ENCODE data around the gene UNC80. TPM values are rescaled to one million over a fixed set of nuclear protein-coding genes. Genes with fewer than 3 reads are reported as not detected.

The UNC80 gene
- total RNA-seq, 4 donors from 2014 or later = 0.02 to 0.62 (median 0.15) TPM; not detected in 1

DNA sequence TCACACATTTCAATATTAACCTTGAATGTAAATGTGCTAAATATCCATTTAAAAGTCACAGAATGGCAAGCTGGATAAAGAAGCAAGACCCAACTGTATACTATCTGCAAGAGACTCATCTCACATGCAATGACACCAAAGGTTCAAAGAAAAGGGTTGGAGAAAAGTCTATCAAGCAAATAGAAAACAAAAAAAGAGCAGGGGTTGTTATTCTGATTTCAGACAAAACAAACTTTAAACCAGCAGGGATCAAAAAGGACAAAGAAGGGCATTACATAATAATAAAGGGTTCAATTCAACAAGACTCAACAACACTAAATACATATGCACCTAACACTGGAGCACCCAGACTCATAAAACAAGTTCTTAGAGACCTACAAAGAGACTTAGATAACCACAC, 14.5 kb upstream of the UNC80 start:
- no peak for TF ChIP-seq POLR2A (IDR thresholded peaks at IDR 0.05)
- TF ChIP-seq, protein P1, sequence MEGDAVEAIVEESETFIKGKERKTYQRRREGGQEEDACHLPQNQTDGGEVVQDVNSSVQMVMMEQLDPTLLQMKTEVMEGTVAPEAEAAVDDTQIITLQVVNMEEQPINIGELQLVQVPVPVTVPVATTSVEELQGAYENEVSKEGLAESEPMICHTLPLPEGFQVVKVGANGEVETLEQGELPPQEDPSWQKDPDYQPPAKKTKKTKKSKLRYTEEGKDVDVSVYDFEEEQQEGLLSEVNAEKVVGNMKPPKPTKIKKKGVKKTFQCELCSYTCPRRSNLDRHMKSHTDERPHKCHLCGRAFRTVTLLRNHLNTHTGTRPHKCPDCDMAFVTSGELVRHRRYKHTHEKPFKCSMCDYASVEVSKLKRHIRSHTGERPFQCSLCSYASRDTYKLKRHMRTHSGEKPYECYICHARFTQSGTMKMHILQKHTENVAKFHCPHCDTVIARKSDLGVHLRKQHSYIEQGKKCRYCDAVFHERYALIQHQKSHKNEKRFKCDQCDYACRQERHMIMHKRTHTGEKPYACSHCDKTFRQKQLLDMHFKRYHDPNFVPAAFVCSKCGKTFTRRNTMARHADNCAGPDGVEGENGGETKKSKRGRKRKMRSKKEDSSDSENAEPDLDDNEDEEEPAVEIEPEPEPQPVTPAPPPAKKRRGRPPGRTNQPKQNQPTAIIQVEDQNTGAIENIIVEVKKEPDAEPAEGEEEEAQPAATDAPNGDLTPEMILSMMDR (IDR thresholded peaks at IDR 0.05) = no peak
- intact Hi-C loops (cut with DNase I; ENCODE audit: low total_unique reads) = no loop called here

DNA sequence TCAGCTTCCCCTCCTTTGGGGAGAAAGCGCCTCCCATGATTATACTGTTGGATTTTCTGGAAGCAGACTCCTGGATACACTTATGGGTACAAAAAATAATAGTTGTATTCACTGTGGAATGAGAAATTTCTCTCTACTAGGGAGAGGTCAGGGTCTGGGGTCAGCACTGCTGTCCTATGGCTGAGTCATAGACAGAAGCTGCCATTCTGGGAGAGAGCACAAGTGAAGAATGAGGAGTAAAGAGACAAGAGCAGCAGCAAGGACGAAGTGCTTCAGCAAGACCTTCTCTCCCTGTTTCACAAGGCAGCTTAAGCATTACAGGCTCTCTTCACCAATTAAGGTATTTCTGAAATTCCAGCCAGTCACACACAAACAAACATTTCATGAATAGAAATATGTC, 10.1 kb upstream of the UNC80 start:
- 53 to 60% methylated on average over 2 of the region's 2 CpGs for WGBS, 2 donors
- intact Hi-C loops (cut with DNase I; ENCODE audit: low total_unique reads) = no loop called here
- TF ChIP-seq, protein P1 (IDR thresholded peaks at IDR 0.05) = no peak
- TF ChIP-seq POLR2A (IDR thresholded peaks at IDR 0.05) = no peak
- no peak for DNase-seq (ENCODE audit: low spot score in 2 of 2)
- no peak overlapping the region for H3K4me3 ChIP-seq (ENCODE audit: low read depth, poor library complexity, severe bottlenecking)

More for the DNA sequence above, 14.5 kb upstream of the UNC80 start:
- no peak overlapping the region for H3K4me3 ChIP-seq (ENCODE audit: low read depth, poor library complexity, severe bottlenecking)
- DNase-seq (ENCODE audit: low spot score in 2 of 2) = no peak

DNA sequence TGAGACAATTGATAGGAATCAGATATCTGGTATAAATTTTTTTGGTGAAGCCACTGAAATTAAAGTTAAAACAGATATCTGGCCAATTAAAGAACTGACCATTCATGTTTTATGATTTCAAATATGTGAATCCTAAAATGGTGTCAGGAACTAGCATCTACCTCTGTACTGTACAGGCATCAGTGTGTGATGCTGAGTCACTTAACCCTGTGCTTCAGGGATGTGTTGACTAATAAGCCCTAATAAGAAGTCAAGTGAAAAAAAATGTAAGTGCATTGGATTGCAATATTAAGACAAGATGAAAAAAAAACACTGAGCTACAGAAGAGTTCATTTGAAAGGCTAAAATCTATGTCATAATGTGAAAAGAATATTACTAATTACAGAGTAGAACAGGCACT, 9.1 kb upstream of the UNC80 start:
- DNase-seq (ENCODE audit: low spot score in 2 of 2) = no peak
- no peak for TF ChIP-seq POLR2A (IDR thresholded peaks at IDR 0.05)
- TF ChIP-seq, protein P1 (IDR thresholded peaks at IDR 0.05) = no peak
- intact Hi-C loops (cut with DNase I; ENCODE audit: low total_unique reads) = no loop called here

DNA sequence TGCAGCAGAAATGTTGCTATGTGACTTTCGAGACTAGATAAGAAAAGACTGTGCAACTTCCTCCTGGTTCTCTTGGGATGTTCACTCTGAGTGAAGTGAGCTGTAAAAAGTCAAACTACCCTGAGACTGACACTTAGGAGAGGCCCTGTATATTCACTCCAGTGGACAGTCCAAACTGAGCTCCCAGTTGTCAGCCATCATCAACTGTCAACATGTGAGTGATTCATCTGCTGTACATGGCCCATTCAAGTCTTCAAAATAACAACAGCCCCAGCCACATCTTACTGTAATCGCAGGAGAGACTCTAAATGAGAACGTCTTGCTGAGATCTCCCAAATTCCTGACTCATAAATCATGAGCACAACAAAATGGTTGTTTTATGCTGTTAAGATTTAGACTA, 8.5 kb upstream of the UNC80 start:
- WGBS, 2 donors = 58 to 62% methylated on average over 3 of the region's 3 CpGs

More for the DNA sequence above, 9.1 kb upstream of the UNC80 start:
- no peak overlapping the region for H3K4me3 ChIP-seq (ENCODE audit: low read depth, poor library complexity, severe bottlenecking)

DNA sequence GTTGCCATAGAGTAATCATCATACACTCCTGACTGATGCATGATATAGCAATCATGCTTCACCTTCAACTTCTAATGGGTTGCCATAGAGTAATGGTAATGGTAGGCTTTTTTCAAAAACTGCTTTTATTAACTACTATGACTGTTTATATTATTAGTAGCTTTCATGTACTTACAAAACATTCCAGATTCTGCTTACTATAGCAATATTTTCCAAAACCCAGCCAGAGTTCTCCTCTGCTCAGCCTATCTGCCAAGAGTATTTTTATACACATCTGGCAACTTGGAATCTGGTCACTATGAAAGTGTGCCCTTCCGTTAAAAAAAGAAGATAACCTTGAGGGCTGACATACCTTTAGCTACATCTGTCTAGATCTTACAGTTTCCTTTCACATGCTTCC, 5.0 kb upstream of the UNC80 start:
- WGBS, 2 donors = 77 to 88% methylated on average over 1 of the region's 1 CpG
- DNase-seq (ENCODE audit: low spot score in 2 of 2) = no peak
- H3K4me3 ChIP-seq (ENCODE audit: low read depth, poor library complexity, severe bottlenecking) = no peak overlapping the region
- intact Hi-C loops (cut with DNase I; ENCODE audit: low total_unique reads) = no loop called here
- no peak for TF ChIP-seq POLR2A (IDR thresholded peaks at IDR 0.05)
- TF ChIP-seq, protein P1 (IDR thresholded peaks at IDR 0.05) = no peak

More for the DNA sequence above, 8.5 kb upstream of the UNC80 start:
- TF ChIP-seq POLR2A (IDR thresholded peaks at IDR 0.05) = no peak
- TF ChIP-seq, protein P1 (IDR thresholded peaks at IDR 0.05) = no peak
- no peak overlapping the region for H3K4me3 ChIP-seq (ENCODE audit: low read depth, poor library complexity, severe bottlenecking)
- intact Hi-C loops (cut with DNase I; ENCODE audit: low total_unique reads) = no loop called here
- no peak for DNase-seq (ENCODE audit: low spot score in 2 of 2)

DNA sequence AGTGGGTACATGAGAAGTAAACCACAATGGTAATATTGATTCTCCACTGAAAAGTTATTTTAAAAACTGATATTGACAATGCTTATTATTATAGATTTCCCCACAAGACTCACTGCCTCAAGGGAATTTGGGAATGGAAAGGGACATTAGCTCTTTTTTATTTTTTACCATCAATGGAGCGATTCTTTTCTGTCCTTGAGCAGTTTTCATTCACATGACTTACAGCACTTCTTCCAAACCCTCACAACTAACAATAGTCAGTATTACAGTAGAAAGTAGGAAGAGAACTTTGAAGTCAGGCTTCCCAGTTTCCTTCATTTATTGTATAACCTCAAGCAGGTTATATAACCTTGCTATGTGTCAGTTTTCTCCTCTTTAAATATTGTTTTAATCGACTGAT, 4.3 kb upstream of the UNC80 start:
- 56 to 70% methylated on average over 2 of the region's 2 CpGs for WGBS, 2 donors
- no peak for DNase-seq (ENCODE audit: low spot score in 2 of 2)
- intact Hi-C loops (cut with DNase I; ENCODE audit: low total_unique reads) = no loop called here
- no peak overlapping the region for H3K4me3 ChIP-seq (ENCODE audit: low read depth, poor library complexity, severe bottlenecking)
- TF ChIP-seq POLR2A (IDR thresholded peaks at IDR 0.05) = no peak
- TF ChIP-seq, protein P1 (IDR thresholded peaks at IDR 0.05) = no peak

Measured in lower leg skin (tissue), 4 donors.